GM12878 (cell line): Measurements from ENCODE around the gene PRCD. TPM values are rescaled to one million over a fixed set of nuclear protein-coding genes. Genes with fewer than 3 reads are reported as not detected.

ENCODE experiments used
- ATAC-seq: fragments of 200-7000 bp; cut with Tn5 transposase; 3 replicates; pipeline ENCODE4 v1.9.1; 2020; ENCODE audit warnings: mild to moderate bottlenecking, moderate library complexity
- BruUV-seq: library from RNA; stranded (reverse); fragments of 400-500 nt; replicated peaks from 2 replicates; lab custom pipeline; 2021; lab: Mats Ljungman, UMichigan
- CTCF ChIA-PET: fragments of 300-600 bp; sonication (Branson Sonifier 250); formaldehyde crosslinking; extraction: SDS; loops from one replicate; lab custom pipeline; 2021; ENCODE audit warnings: inconsistent platforms; lab: Yijun Ruan, JAX
- POLR2A ChIA-PET: fragments of 350-600 bp; formaldehyde crosslinking; extraction: SDS; loops from one replicate; lab custom pipeline; 2021; ENCODE audit warnings: inconsistent platforms; lab: Charles Lee
- RAD21 ChIA-PET: fragments of 300-600 bp; sonication (Branson Sonifier 250); formaldehyde crosslinking; loops from one replicate; lab custom pipeline; 2023; ENCODE audit warnings: antibody characterized with exemption; ENCODE audit not compliant: unreplicated experiment; lab: Charles Lee
- SMC1A ChIA-PET: fragments of 300-600 bp; sonication (Branson Sonifier 250); formaldehyde crosslinking; loops from one replicate; lab custom pipeline; 2023; ENCODE audit not compliant: unreplicated experiment, uncharacterized antibody; lab: Charles Lee
- DNase-seq: peaks from one replicate; pipeline ENCODE4 v3.0.0-alpha.2; 2011; ENCODE audit warnings: low read depth, low spot score
- FAIRE-seq: peaks from 3 replicates; lab custom pipeline; 2011; peaks lifted over from hg19 to GRCh38; lab: Jason Lieb, UNC
- H2AFZ ChIP-seq: 2 replicates; pipeline ENCODE4 v1.6.0; 2011; ENCODE audit warnings: low read depth, low read length, control low read depth; ENCODE audit not compliant: control insufficient read depth
- H3K27ac ChIP-seq: 2 replicates; pipeline ENCODE4 v1.5.1; 2011; ENCODE audit warnings: control low read depth; ENCODE audit not compliant: control insufficient read depth, insufficient read depth
- H3K27me3 ChIP-seq, 2 experiments: replicated peaks in 1 of 2; 2 replicates each; pipeline versions ENCODE4 v1.6.0 to v1.6.1; 2011; ENCODE audit warnings: low read length in 1 of 2; ENCODE audit not compliant: control insufficient read depth in 2 of 2, insufficient read depth in 2 of 2
- H3K36me3 ChIP-seq, 2 experiments: 2 replicates each; pipeline ENCODE4 v1.5.1; 2011; ENCODE audit warnings: low read length in 1 of 2; ENCODE audit not compliant: control insufficient read depth in 2 of 2, insufficient read depth in 2 of 2
- H3K4me1 ChIP-seq: 2 replicates; pipeline ENCODE4 v1.6.1; 2011; ENCODE audit warnings: mild to moderate bottlenecking, low read length, moderate library complexity, mixed read lengths; ENCODE audit not compliant: control insufficient read depth, insufficient read depth
- H3K4me2 ChIP-seq: 2 replicates; pipeline ENCODE4 v1.6.0; 2011; ENCODE audit warnings: control low read depth; ENCODE audit not compliant: control insufficient read depth, insufficient read depth
- H3K4me3 ChIP-seq: fragments of 200-600 bp; sonication (generic); 2 replicates; pipeline ENCODE4 v1.5.1; 2016
- H3K79me2 ChIP-seq: 2 replicates; pipeline ENCODE4 v1.6.0; 2011; ENCODE audit warnings: low read length; ENCODE audit not compliant: control insufficient read depth, insufficient read depth
- H3K9ac ChIP-seq: 2 replicates; pipeline ENCODE4 v1.8.0; 2011; ENCODE audit warnings: low read length, control low read depth, mixed read lengths; ENCODE audit not compliant: control insufficient read depth, insufficient read depth
- H3K9me3 ChIP-seq: replicated peaks from 3 replicates; pipeline ENCODE4 v1.5.1; 2011; ENCODE audit warnings: mild to moderate bottlenecking, low read length; ENCODE audit not compliant: control insufficient read depth, insufficient read depth
- H4K20me1 ChIP-seq: 2 replicates; pipeline ENCODE4 v1.6.0; 2011; ENCODE audit not compliant: control insufficient read depth, insufficient read depth
- BRCA1 ChIP-seq: IDR thresholded peaks from 2 replicates; pipeline ENCODE4 v1.6.1; 2011; ENCODE audit warnings: low read depth, low read length, improper control_type of control experiment
- CREB1 ChIP-seq: IDR thresholded peaks from 2 replicates; pipeline ENCODE4 v1.6.1; 2012; ENCODE audit warnings: low read depth, mild to moderate bottlenecking, inconsistent platforms
- NFXL1 ChIP-seq: fragments of 450-650 bp; IDR thresholded peaks from 2 replicates; pipeline ENCODE4 v1.6.1; 2017; ENCODE audit warnings: antibody characterized with exemption, mild to moderate bottlenecking, borderline replicate concordance
- NKRF ChIP-seq: fragments of 450-650 bp; conservative IDR thresholded peaks from 2 replicates; pipeline ENCODE4 v1.6.1; 2017; ENCODE audit warnings: mild to moderate bottlenecking, moderate library complexity
- NRF1 ChIP-seq: conservative IDR thresholded peaks from 2 replicates; pipeline ENCODE4 v1.6.1; 2011; ENCODE audit warnings: mild to moderate bottlenecking, low read depth, low read length, improper control_type of control experiment
- POLR2A ChIP-seq: IDR thresholded peaks from 2 replicates; pipeline ENCODE4 v1.6.1; 2011; ENCODE audit warnings: low read depth, mild to moderate bottlenecking, low read length
- RBBP5 ChIP-seq: fragments of 200-600 bp; sonication (generic); conservative IDR thresholded peaks from 2 replicates; pipeline ENCODE4 v1.6.1; 2016
- RUNX3 ChIP-seq: IDR thresholded peaks from 2 replicates; pipeline ENCODE4 v1.6.1; 2012; ENCODE audit warnings: low read length, inconsistent platforms
- SIX5 ChIP-seq: IDR thresholded peaks from 2 replicates; pipeline ENCODE4 v1.6.1; 2011; ENCODE audit warnings: mild to moderate bottlenecking, low read depth, low read length, moderate library complexity; ENCODE audit not compliant: severe bottlenecking
- SMAD1 ChIP-seq: fragments of 450-650 bp; IDR thresholded peaks from 2 replicates; pipeline ENCODE4 v1.6.1; 2018; ENCODE audit warnings: mild to moderate bottlenecking, low read depth; ENCODE audit not compliant: partially characterized antibody
- SPI1 ChIP-seq: IDR thresholded peaks from 2 replicates; pipeline ENCODE4 v1.6.1; 2011; ENCODE audit warnings: low read depth, mild to moderate bottlenecking, low read length, moderate library complexity, borderline replicate concordance; ENCODE audit not compliant: insufficient read depth
- TAF1 ChIP-seq: IDR thresholded peaks from 2 replicates; pipeline ENCODE4 v1.6.1; 2011; ENCODE audit warnings: mild to moderate bottlenecking, low read depth, low read length, borderline replicate concordance
- WGBS: methylation state at CpG from one replicate; pipeline ENCODE4 v1.1.6; 2016; ENCODE audit warnings: low lambda C conversion rate; ENCODE audit not compliant: insufficient replicate concordance, insufficient coverage; ENCODE audit errors: missing lambda C conversion rate; 5-methylcytosine and 5-hydroxymethylcytosine counted together
- in situ Hi-C: fragments of 300-500 bp; cut with MboI; formaldehyde crosslinking; loops from 9 replicates; pipeline ENCODE4 v1.14.3; 2018; ENCODE audit warnings: mixed read lengths
- intact Hi-C: fragments of 100-400 bp; cut with micrococcal nuclease; formaldehyde crosslinking; loops from one replicate; pipeline ENCODE4 v1.14.2; 2022; ENCODE audit not compliant: unreplicated experiment
- polyA plus RNA-seq, 11 experiments: library from polyadenylated mRNA; depleted of rRNA in 4 of 11; unstranded in 6 of 11; stranded (reverse) in 5 of 11; fragments of >200 nt; fragmentation: Nextera tagmentation in 4 of 11; fragmentation: Illumina TruSeq in 1 of 11; extraction: Ambion mirVana in 4 of 11; extraction: Trizol in 1 of 11; gene quantifications; 1 replicate in 1 of 11; 2 replicates in 10 of 11; pipeline versions ENCODE4 v1.2.1 to v1.2.3, GENCODE V29; 2011 to 2016; ENCODE audit warnings: inconsistent platforms in 2 of 11, missing spikeins in 2 of 11, low read depth in 1 of 11
- total RNA-seq, 4 experiments: library from RNA; depleted of rRNA in 3 of 4; stranded (reverse); fragments of >200 nt in 3 of 4; fragmentation: Illumina TruSeq in 1 of 4; extraction: Trizol in 1 of 4; gene quantifications; 2 replicates each; pipeline versions ENCODE4 v1.2.1 to v1.2.3, GENCODE V29; 2013 to 2021

PRCD gene
- total and polyA plus RNA-seq, 10 of the 15 experiments (the other 5 are each of a cell fraction or from before 2014, with no cell fraction given) = 0.18 to 0.95 (median 0.34) TPM; not detected in 4

DNA sequence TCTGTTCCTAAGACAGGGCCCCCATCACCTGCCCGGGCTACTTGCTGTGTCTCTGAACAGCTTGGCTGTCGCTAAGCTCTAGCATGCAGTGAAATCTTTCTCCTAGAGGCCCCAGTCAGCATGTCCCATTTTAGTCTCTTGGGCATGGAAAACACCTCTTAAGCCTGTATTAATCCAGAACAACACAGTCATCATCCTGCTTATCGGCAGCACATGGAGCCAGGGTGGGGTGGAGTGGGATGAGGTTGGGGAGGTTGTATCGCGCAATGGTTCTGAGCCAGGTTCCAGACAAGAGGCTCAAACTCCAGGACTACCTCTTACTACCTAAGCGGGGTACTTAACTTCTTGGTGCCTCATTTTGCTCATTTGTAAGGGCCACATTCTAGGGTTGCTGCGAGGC lies 38.0 kb downstream of the PRCD start:
- no peak overlapping the region for H2AFZ ChIP-seq
- RAD21 ChIA-PET = interaction anchor here (0.6 kb wide), 1 partner anchor 12 kb away, joined by 3 read pairs; no protein-coding TSS in a partner anchor
- no TSS peak for BruUV-seq

More for the DNA sequence above, 38.0 kb downstream of the PRCD start:
- 99% methylated on average over 7 of the region's 7 CpGs for WGBS
- Histone ChIP-seq H3K4me2 (no peak overlapping the region), H3K27ac (no peak overlapping the region), H3K79me2 (no peaks in the 10 kb centered on the region), H3K9me3 (no peaks in the 10 kb centered on the region), H4K20me1 (no peaks in the 10 kb centered on the region), H3K36me3 (no peaks in the 10 kb centered on the region), H3K9ac (no peak overlapping the region), H3K4me3 (no peak overlapping the region), H3K4me1 (peaks cover 24% of the 10 kb centered on the region), H3K27me3 (no peaks in the 10 kb centered on the region)
- in situ Hi-C loops (no loop called here), intact Hi-C loops (no loop called here)
- CTCF ChIA-PET = interaction anchor here (1.3 to 2.1 kb wide), 3 partner anchors 19 to 46 kb away, joined by 4 to 12 read pairs (median 6); no protein-coding TSS in a partner anchor
- no peak for DNase-seq
- no peak for FAIRE-seq
- ATAC-seq = no peak
- TF ChIP-seq POLR2A (no peak), RBBP5 (no peak), NKRF (no peak), RUNX3 (no peak), NRF1 (no peak), SMAD1 (no peak), NFXL1 (no peak), CREB1 (no peak), BRCA1 (no peak), SPI1 (no peak), SIX5 (no peak), TAF1 (no peak)
- POLR2A ChIA-PET = no interaction called here
- SMC1A ChIA-PET = interaction anchor here (1.0 to 1.3 kb wide), 2 partner anchors 18 to 21 kb away, joined by 3 to 5 read pairs; no protein-coding TSS in a partner anchor
